Thyroid gland (tissue), 4 donors: ENCODE results near the gene PPM1F.

Experiments used
- CTCF ChIP-seq, 6 experiments: fragments of 200-600 bp in 3 of 6; fragments of 450-650 bp in 3 of 6; sonication (generic) in 3 of 6; IDR thresholded peaks; one replicate each; pipeline ENCODE4 v1.5.1; 2016 to 2019; ENCODE audit warnings: antibody characterized with exemption in 6 of 6, mild to moderate bottlenecking in 2 of 6, inconsistent platforms in 1 of 6, moderate library complexity in 1 of 6
- POLR2A ChIP-seq, 2 donors: fragments of 450-650 bp; IDR thresholded peaks; one replicate each; pipeline ENCODE4 v1.6.1; 2017; ENCODE audit warnings: antibody characterized with exemption in 2 of 2, mild to moderate bottlenecking in 2 of 2, moderate library complexity in 1 of 2

GRCh38 chr22:21938906-21939305 is 13.7 kb downstream of the PPM1F start:
- TF ChIP-seq CTCF (IDR thresholded peaks at IDR 0.05) (no peak), POLR2A (IDR thresholded peaks at IDR 0.05) (no peak)
